ENCODE data around the gene ARPC1A. TPM values are rescaled to one million over a fixed set of nuclear protein-coding genes. Genes with fewer than 3 reads are reported as not detected.

Gene ARPC1A
- 239 and 254 TPM in 2 replicates for total RNA-seq

DNA sequence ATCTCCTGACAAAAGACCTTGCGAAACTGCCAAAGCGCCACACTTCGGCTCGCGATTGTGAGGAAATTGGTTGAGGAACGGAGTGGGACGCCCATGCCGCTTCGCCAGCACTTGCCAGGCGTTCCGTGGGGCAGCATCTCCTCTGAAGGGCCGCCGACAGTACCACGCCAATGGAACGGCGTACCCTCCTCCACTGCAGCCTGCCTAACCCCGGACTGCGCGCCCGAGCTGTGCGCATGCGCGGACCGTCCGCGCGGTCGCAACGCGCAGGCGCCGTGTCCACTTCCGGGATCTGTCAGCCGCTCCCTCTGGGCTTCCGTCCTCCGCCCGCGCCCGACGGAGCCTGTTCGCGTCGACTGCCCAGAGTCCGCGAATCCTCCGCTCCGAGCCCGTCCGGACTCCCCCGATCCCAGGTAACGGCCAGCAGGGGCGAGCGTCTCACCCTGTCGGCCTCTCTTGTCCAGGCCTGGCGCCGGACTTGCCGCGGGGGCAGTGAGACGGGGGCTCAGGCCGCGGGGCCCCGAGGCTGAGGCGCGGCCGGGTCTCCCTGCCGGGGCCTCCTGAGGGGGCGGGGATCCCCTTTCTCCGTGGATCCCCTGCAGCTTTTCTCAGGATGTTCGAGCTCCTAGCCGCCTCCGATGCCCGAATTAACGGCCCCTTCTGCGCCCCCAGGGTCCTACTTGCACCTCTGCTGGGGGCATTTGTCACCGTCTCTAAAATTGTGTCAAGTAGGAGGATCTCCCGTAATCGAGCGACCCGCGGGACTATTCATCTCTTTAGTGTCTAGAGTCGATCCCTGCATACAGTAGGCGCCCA, at the start of gene ARPC1A:
Gene ARPC1A (plus strand): TSS at position 307 of the 816 bp plus-strand sequence. CDS start 7,456 bp downstream, outside the sequence.

GRCh38 chr7:99374111-99375064, 48.7 kb downstream of the ARPC1A start, which contains the start of gene ARPC1B:
Gene ARPC1B, plus strand, starts transcription at chr7:99374730. Its CDS starts 10,985 bp downstream, at chr7:99385715.

GRCh38 chr7:99408379-99409191, 82.9 kb downstream of the ARPC1A start, which contains the start of the genes BUD31 and PDAP1:
Gene BUD31, plus strand, starts transcription at chr7:99408969. Its CDS starts 2,124 bp downstream, at chr7:99411093.
Gene PDAP1, minus strand, starts transcription at chr7:99408597. Its CDS starts 49 bp downstream, at chr7:99408548.

Other genes starting within 250 kb of the ARPC1A start
- gene SMURF1, start 181.8 kb upstream of the ARPC1A start, total RNA-seq = 26.5 and 34.3 TPM in 2 replicates
- 0.35 TPM in 1 of 2 replicates, not detected in the other for gene KPNA7, start 117.8 kb upstream of the ARPC1A start, total RNA-seq
- 0.35 and 1.2 TPM in 2 replicates for gene MYH16, start 53.1 kb upstream of the ARPC1A start, total RNA-seq
- gene ARPC1B, start 48.8 kb downstream of the ARPC1A start, total RNA-seq = 250 and 327 TPM in 2 replicates
- 101 and 143 TPM in 2 replicates for gene PDAP1, start 82.7 kb downstream of the ARPC1A start, total RNA-seq
- gene BUD31, start 83.1 kb downstream of the ARPC1A start, total RNA-seq = 97.0 and 98.7 TPM in 2 replicates
- gene PTCD1, start 112.9 kb downstream of the ARPC1A start, total RNA-seq = 5.4 and 7.5 TPM in 2 replicates
- 25.8 and 34.7 TPM in 2 replicates for gene CPSF4, start 113.0 kb downstream of the ARPC1A start, total RNA-seq
- gene ATP5MF, start 140.3 kb downstream of the ARPC1A start, total RNA-seq = 1,711 and 1,959 TPM in 2 replicates
- gene ZNF789, start 147.0 kb downstream of the ARPC1A start, total RNA-seq = 1.9 and 2.7 TPM in 2 replicates
- 12.7 and 13.5 TPM in 2 replicates for gene ZNF394, start 174.4 kb downstream of the ARPC1A start, total RNA-seq
- gene ZKSCAN5, start 178.8 kb downstream of the ARPC1A start, total RNA-seq = 6.4 and 6.7 TPM in 2 replicates
- 4.0 and 7.6 TPM in 2 replicates for gene FAM200A, start 226.2 kb downstream of the ARPC1A start, total RNA-seq
- gene ZNF655, start 232.7 kb downstream of the ARPC1A start, total RNA-seq = 46.4 and 51.1 TPM in 2 replicates

Measured in airway epithelial cell (primary cell).